ENCODE data around the gene CT55.

- no peak for TF ChIP-seq CTCF (conservative IDR thresholded peaks at IDR 0.05; ENCODE audit: low read depth in 2 of 2)
- TF ChIP-seq REST (IDR thresholded peaks at IDR 0.05; ENCODE audit: unreplicated experiment), result no peak
- TF ChIP-seq CREB1 (CRISPR knock-in tag; IDR thresholded peaks at IDR 0.05; ENCODE audit: low read depth), result no peak
- no peak for TF ChIP-seq EZH2 (IDR thresholded peaks at IDR 0.05; ENCODE audit: low read depth, unreplicated experiment)
- TF ChIP-seq EZH2phosphoT487 (IDR thresholded peaks at IDR 0.05; ENCODE audit: unreplicated experiment), result no peak
- TF ChIP-seq POLR2AphosphoS5 (IDR thresholded peaks at IDR 0.05; ENCODE audit: low read depth), result no peak
- TF ChIP-seq STAT1 (IDR thresholded peaks at IDR 0.05; ENCODE audit: unreplicated experiment), result no peak
- no peak for TF ChIP-seq JUNB (IDR thresholded peaks at IDR 0.05; ENCODE audit: unreplicated experiment)
- TF ChIP-seq ETS1 (IDR thresholded peaks at IDR 0.05), result no peak
- TF ChIP-seq ZNF331 (CRISPR knock-in tag; IDR thresholded peaks at IDR 0.05; ENCODE audit: low read depth), result no peak
- TF ChIP-seq NANOG (IDR thresholded peaks at IDR 0.05; ENCODE audit: borderline replicate concordance), result no peak
- TF ChIP-seq ZNF462 (CRISPR knock-in tag; IDR thresholded peaks at IDR 0.05), result no peak
Observed at GRCh38 chrX:135112743-135113142, 58.5 kb downstream of the CT55 start.

Measured in GM23338 (cell line).